SK-N-MC (cell line): Measurements from ENCODE around the gene PARP4.
"Not testable (repeated sequence)": the region's sequence is repeated elsewhere in the genome, so short reads cannot be mapped to it uniquely, and the experiment has no call there.

Source experiments
- DNase-seq: peaks from one replicate; pipeline ENCODE4 v3.0.0-alpha.2; 2011; ENCODE audit warnings: low read depth, low spot score
- H3K27ac ChIP-seq: fragments of 200-600 bp; sonication (generic); 2 replicates; pipeline ENCODE4 v1.5.1; 2016; ENCODE audit warnings: mixed run types
- H3K36me3 ChIP-seq: fragments of 200-600 bp; sonication (generic); 2 replicates; pipeline ENCODE4 v1.6.1; 2017; ENCODE audit warnings: antibody characterized with exemption, low read length, mixed read lengths; ENCODE audit not compliant: insufficient read depth
- H3K4me3 ChIP-seq: fragments of 200-600 bp; sonication (generic); 2 replicates; pipeline ENCODE4 v1.5.1; 2016
- H3K9ac ChIP-seq: fragments of 200-600 bp; sonication (generic); 2 replicates; pipeline ENCODE4 v1.8.0; 2017; ENCODE audit warnings: mixed run types, mixed read lengths; ENCODE audit not compliant: insufficient read length
- H3K9me3 ChIP-seq: fragments of 200-600 bp; sonication (generic); 2 replicates; pipeline ENCODE4 v1.6.1; 2017; ENCODE audit warnings: low read depth, mild to moderate bottlenecking, antibody characterized with exemption, low read length, moderate library complexity, mixed read lengths
- EZH2 ChIP-seq: fragments of 200-600 bp; sonication (generic); IDR thresholded peaks from one replicate; pipeline ENCODE4 v1.6.1; 2017; ENCODE audit warnings: antibody characterized with exemption
- FOXP2 ChIP-seq: optimal IDR thresholded peaks from 2 replicates; pipeline ENCODE3; 2011; ENCODE audit warnings: mild to moderate bottlenecking, moderate library complexity; ENCODE audit not compliant: insufficient read depth; ENCODE audit errors: extremely low read length, control extremely low read depth
- POLR2AphosphoS5 ChIP-seq: IDR thresholded peaks from 2 replicates; pipeline ENCODE4 v1.6.1; 2012; ENCODE audit warnings: mild to moderate bottlenecking, low read depth, low read length, borderline replicate concordance

The PARP4 gene

DNA sequence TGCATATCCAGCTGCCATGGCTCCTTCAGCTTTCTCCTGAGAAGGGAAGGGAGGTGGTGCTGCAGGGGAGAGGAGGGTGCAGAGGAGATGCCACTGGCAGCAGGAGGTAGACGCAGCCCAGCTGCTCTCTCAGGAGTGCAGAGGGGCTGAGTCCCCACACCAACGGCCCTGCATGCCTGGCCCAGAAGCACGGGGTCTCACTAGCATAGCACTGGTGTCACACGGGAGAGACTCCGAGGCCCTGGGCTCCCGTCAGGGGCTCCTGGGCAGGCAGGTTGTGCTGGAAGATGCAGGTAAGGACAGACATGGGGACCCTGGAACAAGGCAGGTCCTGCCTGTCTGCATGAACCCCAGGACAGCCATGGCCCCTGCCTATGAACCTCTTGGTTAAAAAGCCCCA lies 123.1 kb downstream of the PARP4 start:
- H3K27ac ChIP-seq: no peak overlapping the region
- TF ChIP-seq FOXP2 (no peak), EZH2 (no peak), POLR2AphosphoS5 (no peak)
- no peak for DNase-seq

DNA sequence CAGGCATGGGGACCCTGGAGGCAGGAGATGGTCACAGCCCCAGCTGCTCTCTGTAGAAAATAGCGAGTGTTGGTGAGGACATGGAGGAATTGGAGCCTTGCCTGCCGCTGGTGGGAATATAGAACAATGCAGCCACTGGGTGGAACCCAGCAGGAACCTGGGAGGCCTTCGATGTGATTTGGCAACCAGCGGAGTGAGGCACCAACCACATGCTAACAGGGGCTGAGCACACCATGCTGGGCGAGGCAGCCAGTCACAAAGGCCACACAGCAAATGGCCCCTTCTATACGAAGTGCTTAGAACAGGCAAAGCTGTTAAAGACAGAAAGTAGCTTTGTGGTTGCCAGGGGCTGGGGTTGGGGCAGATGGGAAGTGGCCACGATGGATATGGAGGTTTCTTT lies 123.8 kb downstream of the PARP4 start:
- not testable (repeated sequence) for H3K4me3 ChIP-seq, H3K9me3 ChIP-seq, DNase-seq, H3K36me3 ChIP-seq, H3K27ac ChIP-seq, H3K9ac ChIP-seq

More for the DNA sequence above, 123.1 kb downstream of the PARP4 start:
- Histone ChIP-seq H3K9me3 (no peaks in the 10 kb centered on the region), H3K9ac (no peak overlapping the region), H3K4me3 (no peak overlapping the region), H3K36me3 (no peaks in the 10 kb centered on the region)

DNA sequence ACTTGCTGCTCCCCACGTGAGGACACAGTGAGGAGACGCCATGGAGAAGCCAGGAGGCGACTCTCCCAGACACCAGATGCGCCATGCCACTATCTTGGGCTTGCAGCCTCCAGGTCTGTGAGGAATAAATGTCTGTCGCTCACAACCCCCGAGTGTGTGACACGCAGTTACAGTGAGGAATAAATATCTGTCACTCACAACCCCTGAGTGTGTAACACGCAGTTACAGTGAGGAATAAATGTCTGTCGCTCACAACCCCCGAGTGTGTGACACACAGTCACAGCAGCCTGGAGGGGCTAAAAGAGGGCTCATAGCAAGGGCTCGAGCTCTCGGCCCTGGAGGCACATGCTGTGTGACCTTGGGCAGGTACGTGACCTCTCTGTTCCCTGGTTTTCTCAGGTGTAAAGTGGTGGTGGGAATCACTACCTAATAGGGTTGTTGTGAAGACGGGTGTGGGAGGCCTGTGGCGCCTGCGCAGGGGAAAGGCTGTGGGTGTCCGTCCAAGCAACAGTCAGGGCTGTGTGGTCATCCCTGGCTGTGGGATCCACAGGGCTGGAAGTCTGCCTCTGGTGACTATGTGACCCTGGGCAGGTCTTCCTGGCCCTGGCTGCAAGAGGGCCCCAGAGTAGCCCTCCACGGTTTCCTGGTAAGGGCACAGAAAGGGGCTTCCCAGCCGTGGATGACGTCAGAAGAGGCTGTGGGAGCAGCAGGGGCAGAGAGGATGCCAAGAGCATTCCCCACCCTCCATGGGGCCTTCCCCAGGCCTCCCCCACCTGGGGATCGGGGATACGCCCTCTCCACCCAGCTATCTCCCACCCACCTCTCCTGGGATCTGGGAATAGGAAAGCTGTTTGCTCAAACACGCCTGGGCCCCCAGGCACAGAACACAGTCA lies 125.5 kb downstream of the PARP4 start:
- DNase-seq: no peak
- no peaks in the 10 kb centered on the region for H3K9me3 ChIP-seq
- no peak overlapping the region for H3K4me3 ChIP-seq
- no peak for TF ChIP-seq POLR2AphosphoS5
- TF ChIP-seq EZH2: no peak
- TF ChIP-seq FOXP2: no peak
- no peak overlapping the region for H3K27ac ChIP-seq
- no peak overlapping the region for H3K9ac ChIP-seq
- H3K36me3 ChIP-seq: no peaks in the 10 kb centered on the region

DNA sequence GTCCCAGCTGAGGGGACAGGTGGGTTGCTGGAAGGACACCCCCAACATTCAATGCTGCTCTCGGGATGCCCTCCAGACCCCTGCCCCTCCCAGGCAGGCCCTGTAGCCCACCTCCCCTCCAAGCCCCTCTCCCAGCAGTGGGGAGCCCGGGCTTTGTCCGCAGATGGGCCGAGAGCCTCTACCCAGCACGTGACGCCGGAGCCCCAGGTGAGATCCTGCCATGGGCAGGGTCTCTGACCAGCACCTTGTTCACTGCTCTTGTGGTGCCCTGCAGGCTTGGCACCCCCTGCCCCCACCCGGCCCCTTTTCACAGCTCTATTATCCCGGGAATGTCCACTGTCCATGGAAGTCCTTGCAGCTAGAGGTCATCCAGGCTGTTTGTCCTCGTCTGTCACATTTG lies 126.7 kb downstream of the PARP4 start:
- no peaks in the 10 kb centered on the region for H3K36me3 ChIP-seq
- no peaks in the 10 kb centered on the region for H3K9me3 ChIP-seq
- no peak for TF ChIP-seq POLR2AphosphoS5
- no peak for TF ChIP-seq FOXP2
- no peak for TF ChIP-seq EZH2
- no peak overlapping the region for H3K9ac ChIP-seq
- H3K27ac ChIP-seq: no peak overlapping the region
- no peak for DNase-seq
- H3K4me3 ChIP-seq: no peak overlapping the region

DNA sequence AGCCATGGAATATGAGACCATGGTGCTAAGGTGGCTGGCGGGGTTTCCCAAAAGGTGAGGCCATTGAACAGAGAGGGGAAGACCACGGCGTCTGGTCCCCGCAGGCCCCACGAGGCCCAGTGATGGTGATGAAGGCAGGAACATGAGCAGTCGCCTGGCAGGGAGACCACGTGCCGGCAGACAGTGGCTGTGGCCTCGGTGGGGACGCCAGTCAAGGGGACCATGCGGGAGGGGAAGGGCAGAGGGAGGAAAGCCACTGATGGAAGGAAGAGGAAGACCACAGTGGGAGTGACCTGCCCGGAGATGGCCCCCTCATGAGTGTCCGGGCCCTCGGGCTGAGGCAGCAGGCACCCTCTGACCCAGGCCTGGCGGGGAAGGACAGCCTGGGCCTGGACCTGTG lies 127.6 kb downstream of the PARP4 start:
- not testable (repeated sequence) for H3K27ac ChIP-seq, DNase-seq, H3K36me3 ChIP-seq, H3K9me3 ChIP-seq, H3K9ac ChIP-seq, H3K4me3 ChIP-seq

DNA sequence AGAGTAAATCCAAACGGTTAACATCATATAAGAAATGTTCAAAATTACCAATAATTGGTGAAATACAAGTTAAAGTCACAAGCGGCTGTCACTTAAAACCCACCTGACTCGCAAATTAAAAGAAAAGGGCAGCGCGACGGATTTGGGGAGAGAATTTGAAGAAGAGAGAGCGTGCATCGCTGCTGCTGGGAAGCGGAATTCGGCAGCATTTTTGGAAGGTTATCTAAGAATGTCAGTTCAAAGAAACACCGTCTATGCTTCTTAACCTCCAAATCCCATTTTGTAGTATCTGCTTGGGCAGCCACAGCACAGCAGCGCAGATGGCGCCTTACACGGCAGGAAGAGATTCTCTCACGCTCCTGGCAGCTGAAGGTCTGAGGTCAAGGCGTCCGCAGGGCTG lies 128.5 kb downstream of the PARP4 start:
- not testable (repeated sequence) for DNase-seq, H3K36me3 ChIP-seq, H3K4me3 ChIP-seq, H3K9ac ChIP-seq, H3K27ac ChIP-seq, H3K9me3 ChIP-seq

DNA sequence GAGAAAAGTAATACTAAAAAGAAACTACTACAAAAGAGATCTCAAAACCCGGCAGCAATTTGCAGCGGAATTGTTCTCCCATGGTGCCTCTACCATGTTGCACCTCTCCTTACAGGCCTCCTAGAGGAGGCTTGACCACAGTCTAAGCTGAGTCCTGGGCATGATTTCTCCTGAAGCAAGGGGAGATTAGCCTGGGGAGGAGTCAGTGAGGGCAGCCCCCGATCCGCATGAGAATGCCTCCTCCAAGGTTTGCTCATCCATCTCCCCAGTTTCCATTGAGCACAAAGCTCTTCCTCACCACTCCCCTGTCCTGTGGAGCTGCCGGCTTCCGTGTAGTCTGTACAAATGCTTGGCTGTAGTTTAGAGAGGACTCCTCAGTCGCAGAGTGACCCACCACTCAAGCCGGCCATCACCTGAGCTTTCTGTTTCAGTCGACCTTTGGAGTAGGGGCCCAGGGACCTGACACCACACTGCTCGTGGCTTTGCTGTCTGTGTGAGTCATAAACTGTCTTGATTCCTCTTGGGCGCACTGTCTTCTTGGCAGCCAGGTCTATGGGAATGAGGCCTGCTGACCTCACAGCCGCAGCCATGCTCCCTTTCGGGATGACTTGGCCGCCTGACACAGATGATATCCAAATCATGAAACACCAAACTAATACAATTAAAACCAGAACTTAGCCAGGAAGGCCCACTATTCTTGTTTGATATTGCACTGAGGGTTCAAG lies 130.9 kb downstream of the PARP4 start:
- no peaks in the 10 kb centered on the region for H3K36me3 ChIP-seq
- H3K9ac ChIP-seq: no peak overlapping the region
- no peak overlapping the region for H3K4me3 ChIP-seq
- no peak for DNase-seq
- TF ChIP-seq POLR2AphosphoS5 (no peak), EZH2 (no peak), FOXP2 (no peak)
- no peaks in the 10 kb centered on the region for H3K9me3 ChIP-seq
- H3K27ac ChIP-seq: no peak overlapping the region

DNA sequence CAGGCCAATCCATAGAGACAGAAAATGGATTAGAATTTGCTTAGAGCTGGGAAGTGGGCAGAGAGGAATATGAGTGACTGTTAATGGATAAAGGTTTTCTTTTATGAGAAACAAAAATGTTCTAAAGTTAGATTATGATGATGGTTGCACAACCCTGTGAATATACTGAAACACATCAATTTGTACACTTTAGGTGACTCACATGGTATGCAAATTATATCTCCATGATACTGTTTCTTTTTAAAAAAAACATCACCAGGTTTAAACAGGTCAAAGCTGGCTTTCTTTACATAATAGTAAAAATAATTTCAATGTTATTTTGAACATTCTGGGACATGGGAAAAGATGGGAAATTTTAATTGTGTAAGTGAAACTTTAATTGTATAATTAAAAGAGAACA lies 131.7 kb downstream of the PARP4 start:
- DNase-seq, H3K9ac ChIP-seq, H3K9me3 ChIP-seq, H3K36me3 ChIP-seq, H3K4me3 ChIP-seq, H3K27ac ChIP-seq: not testable (repeated sequence)

DNA sequence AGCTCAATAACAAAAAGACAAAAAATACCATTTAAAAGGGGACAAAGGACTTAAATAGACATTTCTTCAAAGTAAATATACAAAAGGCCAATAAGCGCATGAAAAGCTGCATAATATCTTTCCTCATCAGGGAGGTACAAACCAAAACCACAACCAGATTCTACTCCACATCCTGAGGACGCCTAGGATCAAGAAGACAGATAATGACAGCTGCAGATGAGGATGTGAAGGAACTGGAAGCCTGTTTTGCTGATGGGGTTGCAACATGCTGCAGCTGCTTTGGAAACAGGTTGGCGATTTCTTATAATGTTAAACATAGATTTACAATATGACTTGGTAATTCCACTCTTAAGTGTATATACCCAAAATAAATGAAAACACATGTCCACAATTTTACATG lies 132.4 kb downstream of the PARP4 start:
- H3K9me3 ChIP-seq, H3K27ac ChIP-seq, H3K36me3 ChIP-seq, H3K4me3 ChIP-seq, H3K9ac ChIP-seq, DNase-seq: not testable (repeated sequence)

DNA sequence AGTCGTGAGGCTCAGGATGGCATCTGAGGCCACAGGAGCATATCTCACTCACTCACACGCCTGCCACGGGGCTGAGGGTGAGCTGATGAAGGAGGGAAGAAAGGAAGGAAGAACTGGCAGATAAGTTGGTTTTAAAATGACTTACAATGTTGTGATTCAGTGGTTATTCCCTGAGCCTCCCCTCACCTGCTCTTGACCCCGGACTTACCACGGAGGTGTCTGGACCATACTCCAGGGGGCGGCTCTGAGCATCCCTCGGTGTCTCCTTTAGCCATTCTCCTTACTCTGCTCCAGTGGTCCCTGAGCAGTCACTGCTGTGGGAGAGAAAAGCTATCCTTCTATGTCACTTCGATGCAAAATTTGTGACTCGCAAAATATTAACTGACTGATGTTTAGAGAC lies 141.3 kb downstream of the PARP4 start:
- H3K27ac ChIP-seq, H3K4me3 ChIP-seq, H3K9me3 ChIP-seq, H3K36me3 ChIP-seq, H3K9ac ChIP-seq, DNase-seq: not testable (repeated sequence)
